Aorta (tissue), 5 donors: Measurements from ENCODE around the gene KCTD15. TPM values are rescaled to one million over a fixed set of nuclear protein-coding genes. Genes with fewer than 3 reads are reported as not detected.

ENCODE experiments used
- ATAC-seq: fragments of 200-7000 bp; cut with Tn5 transposase; one replicate; pipeline ENCODE4 v1.9.1; 2022; ENCODE audit warnings: moderate library complexity; ENCODE audit not compliant: low FRiP score
- DNase-seq, 2 donors: peaks; one replicate each; pipeline ENCODE4 v3.0.0-alpha.2; 2020
- H3K27ac ChIP-seq, 2 donors: one replicate each; pipeline ENCODE4 v1.5.1; 2013; ENCODE audit warnings: low read length in 2 of 2, mild to moderate bottlenecking in 2 of 2, moderate library complexity in 2 of 2, control low read depth in 1 of 2, inconsistent platforms in 1 of 2, low read depth in 1 of 2
- H3K27me3 ChIP-seq, 2 donors: one replicate each; pipeline ENCODE4 v1.6.1; 2013; ENCODE audit warnings: control low read depth in 1 of 2, low read length in 1 of 2, mild to moderate bottlenecking in 1 of 2, moderate library complexity in 1 of 2; ENCODE audit not compliant: insufficient read depth in 2 of 2, control insufficient read depth in 1 of 2
- H3K36me3 ChIP-seq, 2 donors: one replicate each; pipeline ENCODE4 v1.6.1; 2013; ENCODE audit warnings: control low read depth in 1 of 2, low read length in 1 of 2, mild to moderate bottlenecking in 1 of 2; ENCODE audit not compliant: insufficient read depth in 2 of 2, control insufficient read depth in 1 of 2
- H3K4me1 ChIP-seq, 2 donors: one replicate each; pipeline ENCODE4 v1.6.1; 2013; ENCODE audit warnings: low read length in 2 of 2, control low read depth in 1 of 2, mild to moderate bottlenecking in 1 of 2, moderate library complexity in 1 of 2; ENCODE audit not compliant: insufficient read depth in 2 of 2, control insufficient read depth in 1 of 2
- H3K4me3 ChIP-seq, 2 donors: one replicate each; pipeline ENCODE4 v1.5.1; 2013; ENCODE audit warnings: low read length in 2 of 2, control low read depth in 1 of 2, mild to moderate bottlenecking in 1 of 2
- H3K9me3 ChIP-seq: one replicate; pipeline ENCODE4 v1.6.1; 2013; ENCODE audit warnings: mild to moderate bottlenecking, low read length; ENCODE audit not compliant: control insufficient read depth
- WGBS, 2 donors: extraction: QIAGEN DNeasy Blood & Tissue Kit; methylation state at CpG; one replicate each; pipeline ENCODE4 v1.1.7; 2013; 5-methylcytosine and 5-hydroxymethylcytosine counted together
- intact Hi-C, 2 donors: fragments of 100-400 bp; cut with DNase I; formaldehyde crosslinking; loops; one replicate each; pipeline versions ENCODE4 v1.14.2 to v1.15.0; 2022
- polyA plus RNA-seq, 2 donors: library from polyadenylated mRNA; stranded (reverse); fragments of 200-250 nt; gene quantifications; one replicate each; pipeline ENCODE4 v1.2.3, GENCODE V29; 2013
- total RNA-seq, 2 donors: library from RNA; stranded (reverse); fragmentation: NEBNext Ultra II Directional; extraction: Animal tissue kit (Norgen Biotek cat#: 25700); gene quantifications; one replicate each; pipeline ENCODE4 v1.2.1, GENCODE V29; 2021
- donor health status: healthy with polysubstance abuse.
- donor health status: Bipolar disorder and iron deficiency.
- donor health status: DM: no; HTN: no; CAD: no.
- donor health status: DM: no; HTN: no; CAD: no.
- donor health status: DM: yes; HTN: yes; CAD: no.

KCTD15 gene
- total and polyA plus RNA-seq, 4 donors, result 12.0 to 63.3 (median 42.5) TPM

GRCh38 chr19:33798681-33799111, 2.0 kb downstream of the KCTD15 start:
- no peak for ATAC-seq
- Histone ChIP-seq H3K4me1 (no peaks in the 10 kb centered on the region), H3K27me3 (no peaks in the 10 kb centered on the region), H3K4me3 (peak overlapping the region; percentile 59 to 80), H3K9me3 (no peaks in the 10 kb centered on the region), H3K27ac (no peak overlapping the region), H3K36me3 (no peaks in the 10 kb centered on the region)
- DNase-seq, result no peak
- WGBS, 2 donors, result 5 to 19% methylated on average over 12 of the region's 12 CpGs
- intact Hi-C loops, result loop anchor here in 1 of 2 donors (5.0 kb wide), 2 partner anchors 69 to 109 kb away; no protein-coding TSS in a partner anchor

DNA sequence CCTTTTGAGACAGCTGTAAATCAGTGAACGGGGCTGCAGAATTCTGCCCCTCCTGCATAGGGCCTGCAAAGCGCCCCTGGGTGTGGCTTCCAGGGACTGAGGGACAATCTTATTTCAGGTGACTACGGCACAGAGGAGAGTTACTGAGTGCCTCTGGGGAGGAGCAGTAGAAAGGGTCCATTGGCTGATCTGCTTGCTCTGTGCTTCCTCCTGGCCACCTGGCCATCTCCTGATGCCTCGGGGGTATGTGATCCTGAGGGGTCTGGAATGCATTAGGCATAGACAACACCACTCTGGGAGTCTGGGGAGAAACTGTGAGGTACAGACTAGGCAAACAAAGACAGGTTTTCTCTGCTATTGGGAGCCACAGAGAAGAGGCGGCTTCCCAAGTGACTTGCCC, 2.8 kb downstream of the KCTD15 start:
- Histone ChIP-seq H3K4me3 (no peak overlapping the region), H3K27ac (no peak overlapping the region), H3K27me3 (no peaks in the 10 kb centered on the region), H3K9me3 (no peaks in the 10 kb centered on the region), H3K36me3 (no peaks in the 10 kb centered on the region), H3K4me1 (no peaks in the 10 kb centered on the region)
- ATAC-seq (no peak), DNase-seq (no peak)
- intact Hi-C loops, result loop anchor here in 1 of 2 donors (5.0 kb wide), 2 partner anchors 68 to 108 kb away; no protein-coding TSS in a partner anchor
- WGBS, 2 donors, result 73 to 80% methylated on average over 5 of the region's 5 CpGs

GRCh38 chr19:33800012-33800680, 3.5 kb downstream of the KCTD15 start:
- Histone ChIP-seq H3K4me1 (no peaks in the 10 kb centered on the region), H3K36me3 (no peaks in the 10 kb centered on the region), H3K27ac (no peak overlapping the region), H3K9me3 (no peaks in the 10 kb centered on the region), H3K4me3 (no peak overlapping the region), H3K27me3 (no peaks in the 10 kb centered on the region)
- WGBS, 2 donors, result 90 to 94% methylated on average over 16 of the region's 16 CpGs
- ATAC-seq, result no peak
- intact Hi-C loops, result no loop called here
- no peak for DNase-seq

GRCh38 chr19:33801411-33801810, 4.7 kb downstream of the KCTD15 start:
- H3K36me3 ChIP-seq, result no peaks in the 10 kb centered on the region
- no peak overlapping the region for H3K4me3 ChIP-seq
- WGBS, 2 donors, result 94 to 95% methylated on average over 5 of the region's 5 CpGs
- H3K9me3 ChIP-seq, result no peaks in the 10 kb centered on the region
- DNase-seq (no peak), ATAC-seq (no peak)
- intact Hi-C loops, result no loop called here
- H3K27ac ChIP-seq, result no peak overlapping the region
- H3K27me3 ChIP-seq, result no peaks in the 10 kb centered on the region
- H3K4me1 ChIP-seq, result no peaks in the 10 kb centered on the region

- intact Hi-C loops, result no loop called here
- ATAC-seq (no peak), DNase-seq (no peak)
- Histone ChIP-seq H3K27ac (no peak overlapping the region), H3K36me3 (no peaks in the 10 kb centered on the region), H3K9me3 (no peaks in the 10 kb centered on the region), H3K27me3 (no peaks in the 10 kb centered on the region), H3K4me1 (no peaks in the 10 kb centered on the region), H3K4me3 (no peak overlapping the region)
- WGBS, 2 donors, result 43 to 60% methylated on average over 10 of the region's 10 CpGs
Observed at GRCh38 chr19:33802001-33802400, 5.3 kb downstream of the KCTD15 start.

GRCh38 chr19:33802801-33803200, 6.1 kb downstream of the KCTD15 start:
- no peaks in the 10 kb centered on the region for H3K27me3 ChIP-seq
- H3K27ac ChIP-seq, result no peak overlapping the region
- no peaks in the 10 kb centered on the region for H3K4me1 ChIP-seq
- H3K36me3 ChIP-seq, result no peaks in the 10 kb centered on the region
- DNase-seq, result no peak
- H3K9me3 ChIP-seq, result no peaks in the 10 kb centered on the region
- WGBS, 2 donors, result 92 to 93% methylated on average over 1 of the region's 1 CpG
- intact Hi-C loops, result no loop called here
- H3K4me3 ChIP-seq, result no peak overlapping the region
- ATAC-seq, result no peak

DNA sequence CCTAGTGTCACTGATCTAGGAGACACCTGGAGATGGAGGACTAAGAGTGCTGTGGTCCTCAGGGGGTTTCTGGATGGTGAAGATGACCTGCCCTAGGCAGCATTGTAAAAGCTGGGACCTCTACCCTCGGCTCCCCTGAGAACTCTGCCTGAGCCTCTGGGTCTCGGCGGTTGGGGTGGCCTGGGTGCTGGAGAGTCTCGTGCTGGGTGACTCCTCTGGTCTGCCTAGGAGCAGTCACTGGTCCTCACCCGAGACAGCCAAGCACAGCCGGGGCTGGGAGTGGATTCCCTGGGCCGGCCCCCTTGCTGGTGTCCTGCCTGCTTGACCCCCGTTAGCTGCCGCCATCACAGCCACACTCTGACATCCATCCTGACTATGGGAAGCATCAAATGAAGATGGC, 6.7 kb downstream of the KCTD15 start:
- DNase-seq (no peak), ATAC-seq (no peak)
- WGBS, 2 donors, result 79 to 86% methylated on average over 9 of the region's 9 CpGs
- no peaks in the 10 kb centered on the region for H3K36me3 ChIP-seq
- no peaks in the 10 kb centered on the region for H3K4me1 ChIP-seq
- no peaks in the 10 kb centered on the region for H3K27me3 ChIP-seq
- no peaks in the 10 kb centered on the region for H3K9me3 ChIP-seq
- no peak overlapping the region for H3K27ac ChIP-seq
- H3K4me3 ChIP-seq, result no peak overlapping the region
- intact Hi-C loops, result no loop called here

DNA sequence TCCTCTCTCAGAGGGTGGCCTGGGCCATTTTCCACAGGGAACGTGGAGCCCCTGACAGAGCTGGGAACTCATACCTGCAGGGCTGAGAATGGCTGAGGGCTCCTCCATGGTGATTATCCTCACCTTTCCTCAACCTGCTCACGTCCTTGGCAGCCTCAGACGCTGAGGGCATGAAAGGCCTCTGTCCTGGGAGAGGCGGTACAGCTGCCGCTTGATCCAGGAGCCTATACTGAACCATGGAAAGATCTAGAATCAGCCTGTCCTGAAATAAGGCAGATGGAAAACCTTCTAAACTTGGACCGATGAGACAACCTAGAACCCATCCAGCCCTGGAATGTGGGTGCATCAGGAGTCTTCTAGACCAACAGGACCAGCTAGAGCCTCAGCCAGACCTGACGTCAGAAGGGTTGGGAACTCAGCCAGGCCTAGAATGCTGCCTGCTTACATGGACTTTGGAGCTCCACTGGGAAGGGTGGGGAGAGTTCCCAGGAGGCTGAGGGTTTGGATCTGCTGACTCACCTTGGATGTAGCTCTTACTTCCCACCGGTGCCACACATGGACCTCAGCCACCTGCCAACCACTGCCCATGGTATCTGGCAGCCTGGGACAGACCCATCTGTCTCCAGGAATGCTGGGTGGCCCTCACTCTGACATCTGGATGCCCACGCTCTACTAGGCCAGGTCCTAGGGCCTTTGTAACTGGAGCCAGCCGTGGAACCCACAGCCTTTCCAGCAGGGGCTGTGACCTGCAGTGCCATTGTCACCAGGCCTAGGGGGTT, 7.5 kb downstream of the KCTD15 start:
- Histone ChIP-seq H3K36me3 (no peaks in the 10 kb centered on the region), H3K27me3 (no peaks in the 10 kb centered on the region), H3K9me3 (no peaks in the 10 kb centered on the region), H3K27ac (no peak overlapping the region), H3K4me3 (no peak overlapping the region), H3K4me1 (no peaks in the 10 kb centered on the region)
- ATAC-seq (peak; percentile 82), DNase-seq (peak; percentile 82 to 90)
- WGBS, 2 donors, result 44 to 52% methylated on average over 10 of the region's 10 CpGs
- intact Hi-C loops, result no loop called here

GRCh38 chr19:33805313-33805712, 8.6 kb downstream of the KCTD15 start:
- H3K4me3 ChIP-seq, result no peak overlapping the region
- no peaks in the 10 kb centered on the region for H3K36me3 ChIP-seq
- intact Hi-C loops, result no loop called here
- no peaks in the 10 kb centered on the region for H3K27me3 ChIP-seq
- no peak for DNase-seq
- 83 to 90% methylated on average over 3 of the region's 3 CpGs for whole genome bisulfite sequencing, 2 donors
- H3K27ac ChIP-seq, result no peak overlapping the region
- ATAC-seq, result no peak
- no peaks in the 10 kb centered on the region for H3K4me1 ChIP-seq
- H3K9me3 ChIP-seq, result no peaks in the 10 kb centered on the region
